Activated T-cell treated with anti-CD3 and anti-CD28 coated beads for 24 hours (primary cell): Measurements from ENCODE around the gene TDO2.

Source experiments
- DNase-seq: peaks from one replicate; pipeline ENCODE4 v3.0.0-alpha.2; 2020; ENCODE audit warnings: low read depth

The TDO2 gene

DNA sequence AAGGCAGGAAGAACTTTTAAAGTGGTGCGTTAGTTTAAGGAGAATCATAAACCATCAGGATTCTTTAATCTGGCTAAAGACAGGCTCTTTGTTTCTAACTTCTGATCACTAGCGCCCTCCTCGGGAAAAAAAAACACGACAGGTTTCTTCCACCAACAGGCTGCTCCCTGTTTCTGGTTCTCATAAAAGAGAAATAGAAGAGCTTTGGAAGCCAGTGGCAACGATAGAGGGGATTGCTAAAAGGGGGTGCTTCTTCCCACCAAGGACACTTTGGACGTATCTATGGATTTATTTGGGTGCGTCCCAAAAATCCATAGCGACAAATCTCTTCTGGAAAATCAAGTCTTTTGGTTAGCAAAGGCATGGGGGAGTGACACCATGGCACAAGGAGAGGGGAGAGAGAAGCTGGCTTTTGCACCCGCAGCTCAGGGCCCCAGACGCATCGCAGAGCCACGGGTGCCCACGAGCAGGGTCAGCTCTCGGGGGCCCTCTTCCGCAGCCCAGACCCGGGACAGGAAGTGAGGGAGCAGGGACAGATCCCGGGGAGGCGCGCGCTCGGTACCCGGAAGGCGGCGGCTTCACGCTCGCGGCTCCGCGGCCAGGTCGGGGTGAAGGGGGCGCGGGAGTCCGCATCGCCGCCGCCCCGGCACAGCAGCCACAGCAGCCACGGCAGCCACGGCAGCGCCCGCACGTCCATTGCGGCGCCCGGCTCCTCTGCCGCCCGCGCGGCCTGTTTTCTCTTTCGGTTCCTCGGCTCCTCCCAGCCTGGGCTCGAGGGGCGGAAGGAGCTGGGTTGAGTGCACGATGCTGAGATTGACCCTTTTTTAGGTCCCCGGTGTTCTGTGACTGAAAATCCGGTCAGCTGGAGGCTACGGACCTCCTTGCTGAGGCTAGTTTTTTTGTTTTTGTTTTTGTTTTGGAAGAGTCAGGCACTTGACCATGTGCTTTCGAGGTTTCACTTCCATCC, 49.9 kb downstream of the TDO2 start, which contains the start of gene CTSO:
TSS of gene CTSO (minus strand) at position 716 of the 967 bp plus-strand sequence. CDS start at position 697, 19 bp downstream.
- DNase-seq: peak; percentile 58

DNA sequence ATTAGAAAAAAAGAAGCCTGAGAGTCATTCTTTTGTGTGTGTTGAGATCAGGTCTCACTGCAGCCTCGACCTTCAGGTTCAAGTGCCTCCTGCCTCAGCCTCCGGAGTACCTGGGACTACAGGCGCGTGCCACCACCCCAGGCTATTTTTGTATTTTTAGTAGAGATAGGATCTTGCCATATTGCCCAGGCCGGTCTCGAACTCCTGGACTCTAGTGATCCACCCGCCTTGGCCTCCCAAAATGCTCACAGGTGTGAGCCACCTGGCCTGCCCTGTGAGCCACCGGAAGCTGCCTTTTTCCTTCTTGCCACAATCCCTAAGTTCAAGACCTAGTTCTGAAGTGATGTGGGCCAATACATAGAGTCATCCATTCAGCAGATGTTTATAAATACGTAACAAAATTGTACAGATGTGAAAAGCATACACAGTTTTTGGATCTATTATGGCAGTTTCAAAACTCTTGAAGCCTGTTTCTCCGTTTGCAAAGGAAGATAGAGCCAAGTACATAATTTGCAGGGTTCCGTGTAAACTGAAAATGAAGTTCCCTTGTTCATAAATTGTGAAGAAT, 50.7 kb downstream of the TDO2 start:
- no peak for DNase-seq

DNA sequence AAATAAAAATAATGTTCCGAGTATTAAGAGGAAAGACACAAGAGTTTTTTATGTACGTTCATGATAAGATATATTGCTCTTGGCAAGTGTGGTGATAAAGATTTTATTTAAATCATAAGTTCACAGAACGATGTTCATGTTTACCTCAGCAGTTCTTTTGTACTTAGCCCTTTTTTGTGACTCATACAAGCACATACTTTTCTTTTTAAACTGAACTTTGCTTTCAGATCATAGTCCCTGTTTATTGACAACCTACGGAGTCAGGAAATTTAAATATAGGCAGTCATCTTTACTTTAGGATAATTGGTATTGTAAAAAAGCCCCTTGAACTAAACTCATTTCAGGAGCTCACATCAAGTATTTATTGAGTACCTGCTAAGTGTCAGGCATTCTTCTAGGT, 51.4 kb downstream of the TDO2 start:
- DNase-seq: no peak

DNA sequence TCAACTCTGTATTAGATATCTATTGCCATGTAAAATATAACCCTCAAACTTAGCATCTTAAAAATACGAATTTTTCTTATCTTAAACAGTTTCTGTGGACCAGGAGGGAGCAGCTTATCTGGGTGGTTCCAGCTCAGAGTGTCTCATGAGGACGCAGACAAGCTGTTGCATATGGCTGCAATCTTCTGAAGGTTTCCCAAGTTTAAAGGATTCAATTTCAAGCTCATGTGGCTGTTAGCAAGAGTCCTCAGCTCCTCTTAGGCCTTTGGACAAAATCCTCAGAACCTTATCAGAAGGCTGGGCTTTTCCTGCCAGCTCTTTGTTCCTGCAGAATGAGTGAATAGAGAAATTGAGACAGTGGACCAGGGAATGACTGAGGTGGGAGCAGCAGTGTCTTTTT, 53.0 kb downstream of the TDO2 start:
- DNase-seq: no peak

DNA sequence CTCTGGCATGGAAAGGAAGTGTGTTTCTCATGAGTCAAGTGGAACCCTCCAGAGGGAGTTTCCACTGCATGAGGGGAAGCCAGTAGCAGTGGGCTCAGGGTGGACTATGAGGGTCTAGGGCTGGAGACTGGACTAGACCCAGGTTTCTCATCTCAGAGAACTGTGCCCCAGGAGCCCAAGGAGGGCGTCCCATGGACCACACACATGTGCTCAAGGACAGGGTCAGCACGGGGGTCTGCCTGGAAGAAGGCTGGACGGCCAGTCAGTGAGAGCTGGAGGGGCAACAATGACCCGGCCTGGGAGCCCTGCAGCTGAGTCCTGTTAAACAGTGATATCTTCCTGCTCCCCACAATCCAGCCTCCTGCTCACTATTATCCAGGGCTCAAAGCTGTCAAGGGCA, 55.9 kb downstream of the TDO2 start:
- DNase-seq: no peak

DNA sequence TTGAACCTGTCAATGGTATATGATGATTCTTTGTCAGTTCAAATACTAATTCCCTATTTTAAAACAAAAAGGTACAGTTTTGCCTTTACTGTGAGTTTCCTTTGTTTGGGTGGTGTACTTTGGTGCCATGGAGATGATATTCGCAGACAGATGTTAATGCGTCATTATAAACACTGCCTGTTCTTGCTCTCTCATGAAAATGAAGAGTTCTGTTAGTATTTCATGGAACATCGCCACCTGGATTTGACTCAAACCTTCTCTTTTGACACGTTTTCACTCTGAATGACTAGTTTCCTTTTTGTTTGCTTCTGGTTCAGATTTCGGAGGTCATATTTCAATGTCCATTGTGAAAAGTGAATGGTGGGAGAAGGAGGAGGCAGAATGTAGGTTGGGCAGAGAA, 57.0 kb downstream of the TDO2 start:
- DNase-seq: no peak

DNA sequence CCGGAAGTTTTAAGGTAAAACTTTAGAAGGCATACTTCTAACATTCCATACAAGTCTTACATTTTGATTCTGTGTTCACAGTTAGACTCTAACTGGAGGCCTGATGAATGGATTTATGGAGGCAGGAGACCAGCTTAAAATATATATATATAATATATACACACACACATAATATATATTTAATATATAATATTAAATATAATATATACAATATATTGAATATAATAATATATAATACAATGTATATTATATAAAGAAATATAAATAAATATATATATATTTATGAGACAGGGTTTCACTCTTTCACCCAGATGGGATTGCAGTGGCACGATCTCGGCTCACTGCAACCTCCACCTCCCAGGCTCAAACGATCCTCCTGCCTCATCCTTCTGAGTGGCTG, 58.1 kb downstream of the TDO2 start:
- DNase-seq: no peak

DNA sequence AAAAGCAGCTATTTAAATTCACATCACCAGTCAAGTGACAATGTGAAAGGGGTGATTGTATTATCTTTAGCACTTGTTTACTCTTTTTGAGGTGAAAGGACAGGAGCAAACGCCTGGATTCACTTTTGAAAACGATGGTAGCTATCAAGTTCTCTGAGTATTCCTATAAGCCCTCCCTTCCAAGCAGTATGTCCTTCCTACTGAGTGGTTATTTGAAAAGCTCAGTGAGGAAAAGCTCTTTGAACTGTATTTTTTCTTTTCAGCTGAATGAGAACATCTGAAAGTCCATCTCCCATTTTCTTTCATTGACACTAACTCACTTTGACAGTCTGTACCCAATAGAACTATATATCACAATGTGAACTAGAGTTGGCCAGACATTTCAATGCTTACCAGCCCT, 59.3 kb downstream of the TDO2 start:
- no peak for DNase-seq

DNA sequence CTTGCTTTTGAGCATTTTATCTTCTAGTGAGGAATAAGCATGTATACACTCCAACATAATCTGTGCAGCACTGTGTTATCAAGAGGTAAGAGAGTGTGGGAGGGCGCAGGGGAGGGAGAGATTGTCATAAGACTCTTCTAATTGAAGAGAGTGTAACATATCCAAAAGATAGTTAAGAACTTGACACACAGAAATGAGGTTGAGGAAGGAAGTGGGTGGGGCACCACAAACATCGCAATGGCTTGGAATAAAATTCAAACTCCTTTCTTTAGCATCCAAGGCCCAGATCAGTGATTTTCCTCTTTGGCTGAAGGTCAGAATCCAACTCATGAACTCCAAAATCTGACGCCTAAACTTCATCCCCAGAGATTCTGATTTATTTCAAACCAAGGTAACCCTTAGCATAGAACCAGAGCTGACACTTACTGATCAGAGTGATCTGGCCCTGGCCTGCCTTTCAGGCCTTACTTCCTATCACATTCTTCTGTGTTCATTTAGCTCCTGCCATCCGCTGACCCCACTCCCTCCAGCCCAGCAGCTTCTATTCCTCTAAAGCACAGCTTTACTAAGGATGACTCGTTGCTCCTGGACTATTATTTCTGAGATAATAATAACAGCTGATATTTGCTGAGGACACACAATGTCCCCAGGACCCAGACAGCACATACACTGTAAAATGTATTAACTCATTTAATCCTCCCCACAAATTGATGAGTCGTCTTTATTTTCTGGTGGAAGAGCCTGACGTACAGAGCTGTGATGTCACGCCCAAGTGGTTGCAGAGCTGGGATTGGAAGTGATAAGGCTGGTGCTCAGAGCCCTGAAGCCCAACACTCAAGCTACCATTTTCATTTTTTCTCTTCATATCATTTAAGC, 60.8 kb downstream of the TDO2 start:
- no peak for DNase-seq

DNA sequence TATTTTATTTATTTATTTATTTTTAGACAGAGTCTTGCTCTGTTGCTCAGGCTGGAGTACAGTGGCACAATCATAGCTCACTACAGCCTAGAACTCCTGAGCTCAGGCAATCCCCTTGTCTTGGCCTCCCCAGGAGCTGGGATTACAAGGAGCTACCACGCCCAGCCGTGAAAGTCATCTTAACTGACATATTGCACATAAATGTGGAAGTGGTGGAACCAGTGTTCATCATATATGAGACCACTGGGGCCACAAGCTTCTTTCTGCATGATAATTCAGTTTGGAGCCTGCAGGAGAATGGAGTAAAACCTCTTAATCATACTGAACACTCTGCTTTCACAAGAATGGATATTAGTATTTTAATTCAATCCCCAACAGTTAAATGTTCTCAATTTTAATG, 62.7 kb downstream of the TDO2 start:
- DNase-seq: no peak

DNA sequence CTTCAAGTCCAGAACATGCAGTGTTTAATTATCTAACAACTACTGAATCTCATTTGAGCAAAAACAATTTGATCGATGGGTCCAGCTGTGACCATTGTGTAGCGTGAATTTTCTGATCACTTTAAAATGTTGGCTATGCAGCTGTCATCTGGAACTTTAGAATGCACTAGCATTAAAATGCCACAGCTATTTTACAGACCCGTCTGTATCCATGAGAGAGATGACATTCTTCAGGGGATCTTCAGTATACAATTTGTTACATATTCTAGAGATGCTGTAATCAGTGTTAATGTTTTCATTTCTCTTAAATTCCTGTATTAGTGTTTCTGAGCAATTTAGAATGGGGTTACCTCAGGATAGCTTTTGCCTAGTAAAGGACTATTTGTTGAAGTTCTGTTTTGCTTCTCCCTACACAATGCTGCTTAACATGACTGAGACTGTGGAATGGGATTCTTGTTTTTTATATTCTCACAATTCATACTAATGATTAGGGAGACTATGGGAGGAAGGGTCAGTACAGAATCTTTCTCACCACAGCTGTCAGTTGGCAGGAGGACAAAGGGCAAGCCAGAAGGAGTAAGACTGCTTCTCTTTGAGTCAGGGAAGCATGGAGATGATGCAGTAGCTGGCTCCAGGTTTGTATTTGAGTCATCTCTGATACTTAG, 63.4 kb downstream of the TDO2 start:
- DNase-seq: no peak
